HCT116 (cell line): ENCODE results near the gene HSPB1. TPM values are rescaled to one million over a fixed set of nuclear protein-coding genes. Genes with fewer than 3 reads are reported as not detected.
A peak's percentile ranks its signal among the peaks of the same experiment; 100 is the strongest.

ENCODE experiments used
- ATAC-seq: fragments of 200-7000 bp; cut with Tn5 transposase; 2 replicates; pipeline ENCODE4 v1.9.1; 2020; ENCODE audit warnings: mild to moderate bottlenecking, moderate library complexity
- BruUV-seq: library from RNA; stranded (reverse); fragments of 400-500 nt; replicated peaks from 2 replicates; lab custom pipeline; 2021; lab: Mats Ljungman, UMichigan
- CTCF ChIA-PET: fragments of 300-600 bp; sonication (Branson Sonifier 250); formaldehyde crosslinking; loops from one replicate; lab custom pipeline; 2021; ENCODE audit warnings: antibody characterized with exemption; lab: Charles Lee
- POLR2A ChIA-PET: fragments of 300-600, 350-600 bp; sonication (Branson Sonifier 250); formaldehyde crosslinking; loops from one replicate; lab custom pipeline; 2021; ENCODE audit warnings: antibody characterized with exemption; lab: Charles Lee
- RAD21 ChIA-PET, 2 experiments: fragments of 300-600 bp; sonication (Branson Sonifier 250); formaldehyde crosslinking; loops; one replicate each; lab custom pipeline; 2023; ENCODE audit warnings: low total read pairs in 2 of 2; ENCODE audit not compliant: uncharacterized antibody in 2 of 2, unreplicated experiment in 2 of 2, low non-redundant PET in 1 of 2; lab: Charles Lee
- DNase-seq: peaks from one replicate; pipeline ENCODE4 v3.0.0-alpha.2; 2010; ENCODE audit warnings: low read depth, low spot score
- H2AFZ ChIP-seq: fragments of 200-600 bp; shearing (Covaris generic), sonication (generic); 2 replicates; pipeline ENCODE4 v1.6.1; 2017; ENCODE audit warnings: low read depth, mixed run types, mixed read lengths, antibody characterized with exemption, low read length; ENCODE audit not compliant: poor library complexity, severe bottlenecking
- H3K27ac ChIP-seq: 2 replicates; pipeline ENCODE4 v1.5.1; 2012; ENCODE audit warnings: low read depth, low read length
- H3K27me3 ChIP-seq: fragments of 200-600 bp; sonication (generic); 2 replicates; pipeline ENCODE4 v1.6.1; 2016; ENCODE audit warnings: mixed run types, low read length, mixed read lengths; ENCODE audit not compliant: insufficient read depth
- H3K36me3 ChIP-seq, 2 experiments: fragments of 200-500 bp in 1 of 2; fragments of 200-600 bp in 1 of 2; sonication (Bioruptor generic) in 1 of 2; sonication (generic) in 1 of 2; 2 replicates each; pipeline versions ENCODE4 v1.5.1 to v1.6.1; 2014 to 2016; ENCODE audit warnings: low read length in 2 of 2, inconsistent platforms in 1 of 2, mixed read lengths in 1 of 2, mixed run types in 1 of 2; ENCODE audit not compliant: insufficient read depth in 2 of 2, control insufficient read depth in 1 of 2
- H3K4me1 ChIP-seq, 2 experiments: fragments of 200-600 bp in 1 of 2; sonication (generic) in 1 of 2; 2 replicates each; pipeline versions ENCODE4 v1.5.1 to v1.6.1; 2012 to 2017; ENCODE audit warnings: low read length in 2 of 2, inconsistent platforms in 1 of 2, mild to moderate bottlenecking in 1 of 2, mixed read lengths in 1 of 2, mixed run types in 1 of 2, moderate library complexity in 1 of 2; ENCODE audit not compliant: insufficient read depth in 2 of 2, control insufficient read depth in 1 of 2
- H3K4me2 ChIP-seq: fragments of 200-600 bp; sonication (generic); 2 replicates; pipeline ENCODE4 v1.6.1; 2017; ENCODE audit warnings: mixed run types, low read length, mixed read lengths
- H3K4me3 ChIP-seq, 2 experiments: fragments of 200-600 bp in 1 of 2; sonication (generic) in 1 of 2; replicated peaks in 1 of 2; 2 replicates each; pipeline ENCODE4 v1.5.1; 2011 to 2016; ENCODE audit warnings: low read length in 2 of 2, control low read depth in 1 of 2, low read depth in 1 of 2, mild to moderate bottlenecking in 1 of 2, mixed read lengths in 1 of 2, mixed run types in 1 of 2
- H3K79me2 ChIP-seq: fragments of 200-600 bp; sonication (generic); 2 replicates; pipeline ENCODE4 v1.6.1; 2017; ENCODE audit warnings: mild to moderate bottlenecking, mixed run types, low read length, moderate library complexity, mixed read lengths; ENCODE audit not compliant: insufficient read depth
- H3K9ac ChIP-seq: fragments of 200-600 bp; sonication (generic); 2 replicates; pipeline ENCODE4 v1.6.1; 2016; ENCODE audit warnings: low read length, mixed read lengths
- H3K9me2 ChIP-seq: fragments of 200-600 bp; sonication (generic), shearing (Covaris generic); 2 replicates; pipeline ENCODE4 v1.6.1; 2017; ENCODE audit warnings: mixed run types, mild to moderate bottlenecking, moderate library complexity; ENCODE audit not compliant: insufficient read depth
- H3K9me3 ChIP-seq, 2 experiments: fragments of 200-500 bp in 1 of 2; fragments of 200-600 bp in 1 of 2; sonication (Bioruptor generic) in 1 of 2; sonication (generic) in 1 of 2; 2 replicates each; pipeline ENCODE4 v1.6.1; 2014 to 2017; ENCODE audit warnings: low read length in 2 of 2, mixed read lengths in 2 of 2, inconsistent platforms in 1 of 2, low read depth in 1 of 2, mild to moderate bottlenecking in 1 of 2, mixed run types in 1 of 2, moderate library complexity in 1 of 2; ENCODE audit not compliant: control insufficient read depth in 1 of 2, insufficient read depth in 1 of 2
- H4K20me1 ChIP-seq: fragments of 200-600 bp; sonication (generic), shearing (Covaris generic); 2 replicates; pipeline ENCODE4 v1.6.1; 2017; ENCODE audit warnings: mixed run types, mild to moderate bottlenecking, moderate library complexity; ENCODE audit not compliant: insufficient read depth
- CBX3 ChIP-seq: IDR thresholded peaks from 2 replicates; pipeline ENCODE4 v1.6.1; 2012; ENCODE audit warnings: low read depth
- CEBPB ChIP-seq: IDR thresholded peaks from 2 replicates; pipeline ENCODE4 v1.6.1; 2012; ENCODE audit warnings: low read depth
- ELF1 ChIP-seq: IDR thresholded peaks from 2 replicates; pipeline ENCODE4 v1.6.1; 2012; ENCODE audit warnings: low read depth, borderline replicate concordance
- EZH2phosphoT487 ChIP-seq: fragments of 200-600 bp; IDR thresholded peaks from 2 replicates; pipeline ENCODE4 v1.6.1; 2018; ENCODE audit warnings: antibody characterized with exemption, borderline replicate concordance
- JUND ChIP-seq: IDR thresholded peaks from 2 replicates; pipeline ENCODE4 v1.6.1; 2012
- POLR2A ChIP-seq: IDR thresholded peaks from 2 replicates; pipeline ENCODE4 v1.7.0; 2011; ENCODE audit warnings: borderline replicate concordance; ENCODE audit not compliant: insufficient read depth, insufficient read length; ENCODE audit errors: extremely low read depth
- POLR2AphosphoS5 ChIP-seq: IDR thresholded peaks from 2 replicates; pipeline ENCODE4 v1.6.1; 2011; ENCODE audit warnings: mild to moderate bottlenecking, low read depth, low read length, moderate library complexity
- RAD21 ChIP-seq: IDR thresholded peaks from 2 replicates; pipeline ENCODE4 v1.6.1; 2012; ENCODE audit warnings: low read depth, mild to moderate bottlenecking
- SIN3A ChIP-seq: IDR thresholded peaks from 2 replicates; pipeline ENCODE4 v1.6.1; 2012; ENCODE audit warnings: low read depth
- SP1 ChIP-seq: IDR thresholded peaks from 2 replicates; pipeline ENCODE4 v1.6.1; 2012; ENCODE audit warnings: low read depth
- SRF ChIP-seq: IDR thresholded peaks from 2 replicates; pipeline ENCODE4 v1.6.1; 2012; ENCODE audit warnings: low read depth
- ZFX ChIP-seq: fragments of 450-650 bp; IDR thresholded peaks from 2 replicates; pipeline ENCODE4 v1.6.1; 2017
- ZNF274 ChIP-seq: fragments of 200-500 bp; sonication (Bioruptor generic); IDR thresholded peaks from 2 replicates; pipeline ENCODE4 v1.6.1; 2014; ENCODE audit warnings: mild to moderate bottlenecking, low read depth, low read length, inconsistent platforms
- intact Hi-C: fragments of 100-400 bp; cut with micrococcal nuclease; formaldehyde crosslinking; loops from 2 replicates; pipeline ENCODE4 v1.10.0; 2022
- total RNA-seq: library from RNA; stranded (reverse); gene quantifications from one replicate; pipeline ENCODE4 v1.2.1, GENCODE V29; 2021; ENCODE audit not compliant: unreplicated experiment
- TF ChIP-seq, protein P1 (sequence below): IDR thresholded peaks from 2 replicates; pipeline ENCODE4 v1.6.1; 2012
- TF ChIP-seq, protein P2 (sequence below): IDR thresholded peaks from 2 replicates; pipeline ENCODE4 v1.6.1; 2012
- TF ChIP-seq, protein P3 (sequence below): IDR thresholded peaks from 2 replicates; pipeline ENCODE4 v1.6.1; 2011; ENCODE audit warnings: mild to moderate bottlenecking, low read length, moderate library complexity; ENCODE audit not compliant: insufficient replicate concordance; ENCODE audit errors: extremely low read depth

Gene HSPB1
- total RNA-seq, 1 experiment from 2014 or later = 524 TPM

DNA sequence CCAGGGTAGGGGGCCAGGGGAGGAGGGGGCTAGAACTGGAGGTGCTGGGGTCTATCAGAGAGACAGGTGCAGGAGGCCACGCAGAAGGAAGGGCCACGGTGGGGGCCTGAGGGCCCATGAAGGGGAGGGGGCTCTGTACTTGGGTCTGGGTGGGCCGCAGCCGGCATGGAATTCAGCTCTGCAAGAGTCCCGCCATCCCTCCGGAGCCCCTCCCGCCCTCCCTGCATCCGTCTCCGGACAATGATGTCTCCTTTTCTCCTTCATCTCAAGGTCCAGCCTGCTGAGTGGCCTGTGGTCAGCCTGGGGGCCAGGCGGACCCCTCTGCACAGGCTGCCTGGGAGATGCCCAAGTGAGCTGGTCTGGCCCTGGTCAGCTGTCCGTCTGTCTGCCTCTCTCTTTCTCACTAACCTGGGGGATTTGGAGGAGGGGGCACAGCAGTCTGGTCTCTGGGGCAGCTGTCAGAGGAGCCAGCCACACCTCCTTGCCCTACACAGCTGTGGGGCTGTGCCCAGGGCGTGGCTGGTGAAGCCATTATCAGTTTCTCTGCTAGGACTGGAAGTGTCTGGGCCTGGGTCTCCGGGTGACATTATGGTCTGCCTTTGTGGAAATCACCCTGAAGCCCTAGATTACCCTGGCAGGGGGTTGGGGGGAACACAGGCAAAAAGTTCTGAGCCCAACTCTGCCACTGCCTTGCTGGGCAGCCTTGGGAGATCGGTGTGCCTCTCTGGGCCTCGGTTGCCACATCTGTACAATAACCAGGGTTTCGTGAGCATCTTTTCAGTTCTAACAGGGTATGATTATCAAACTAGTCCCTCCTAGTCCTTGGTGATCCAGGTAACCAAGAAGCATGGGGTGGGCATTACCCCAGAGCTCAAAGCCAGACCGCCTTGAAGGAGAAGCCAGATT is 19.0 kb upstream of the HSPB1 start:
- Histone ChIP-seq H3K4me3 (peak overlapping the region; percentile 58 to 72), H3K4me2 (peak overlapping the region; percentile 98), H3K9me3 (no peaks in the 10 kb centered on the region), H3K9ac (peak overlapping the region; percentile 70), H3K27me3 (no peaks in the 10 kb centered on the region), H3K9me2 (no peaks in the 10 kb centered on the region), H3K27ac (no peak overlapping the region; the same call in 1 of the 2 replicates), H3K36me3 (peaks cover 8 to 10% of the 10 kb centered on the region in 2 experiments; a peak in 3 of 4 replicates), H3K4me1 (peaks cover 10 to 27% of the 10 kb centered on the region in 2 experiments), H3K79me2 (peaks cover 5% of the 10 kb centered on the region; the same call in 1 of the 2 replicates), H2AFZ (no peak overlapping the region), H4K20me1 (no peaks in the 10 kb centered on the region)
- TF ChIP-seq JUND (no peak), ZNF274 (no peak), RAD21 (no peak), CEBPB (no peak), ELF1 (no peak), POLR2AphosphoS5 (no peak), ZFX (no peak), CBX3 (no peak), SP1 (no peak), EZH2phosphoT487 (no peak), POLR2A (no peak), SIN3A (no peak), SRF (no peak)
- TF ChIP-seq, protein P1, sequence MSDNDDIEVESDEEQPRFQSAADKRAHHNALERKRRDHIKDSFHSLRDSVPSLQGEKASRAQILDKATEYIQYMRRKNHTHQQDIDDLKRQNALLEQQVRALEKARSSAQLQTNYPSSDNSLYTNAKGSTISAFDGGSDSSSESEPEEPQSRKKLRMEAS = no peak
- TF ChIP-seq, protein P2, sequence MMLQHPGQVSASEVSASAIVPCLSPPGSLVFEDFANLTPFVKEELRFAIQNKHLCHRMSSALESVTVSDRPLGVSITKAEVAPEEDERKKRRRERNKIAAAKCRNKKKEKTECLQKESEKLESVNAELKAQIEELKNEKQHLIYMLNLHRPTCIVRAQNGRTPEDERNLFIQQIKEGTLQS = no peak
- TF ChIP-seq, protein P3, sequence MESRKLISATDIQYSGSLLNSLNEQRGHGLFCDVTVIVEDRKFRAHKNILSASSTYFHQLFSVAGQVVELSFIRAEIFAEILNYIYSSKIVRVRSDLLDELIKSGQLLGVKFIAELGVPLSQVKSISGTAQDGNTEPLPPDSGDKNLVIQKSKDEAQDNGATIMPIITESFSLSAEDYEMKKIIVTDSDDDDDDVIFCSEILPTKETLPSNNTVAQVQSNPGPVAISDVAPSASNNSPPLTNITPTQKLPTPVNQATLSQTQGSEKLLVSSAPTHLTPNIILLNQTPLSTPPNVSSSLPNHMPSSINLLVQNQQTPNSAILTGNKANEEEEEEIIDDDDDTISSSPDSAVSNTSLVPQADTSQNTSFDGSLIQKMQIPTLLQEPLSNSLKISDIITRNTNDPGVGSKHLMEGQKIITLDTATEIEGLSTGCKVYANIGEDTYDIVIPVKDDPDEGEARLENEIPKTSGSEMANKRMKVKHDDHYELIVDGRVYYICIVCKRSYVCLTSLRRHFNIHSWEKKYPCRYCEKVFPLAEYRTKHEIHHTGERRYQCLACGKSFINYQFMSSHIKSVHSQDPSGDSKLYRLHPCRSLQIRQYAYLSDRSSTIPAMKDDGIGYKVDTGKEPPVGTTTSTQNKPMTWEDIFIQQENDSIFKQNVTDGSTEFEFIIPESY = no peak
- intact Hi-C loops = no loop called here
- ChIA-PET CTCF (interaction anchor here (1.7 to 2.5 kb wide), 2 partner anchors 8 to 30 kb away, joined by 9 read pairs; no protein-coding TSS in a partner anchor), RAD21 (no interaction called here), POLR2A (interaction anchor here (1.0 kb wide), 1 partner anchor 117 kb away, joined by 3 read pairs; no protein-coding TSS in a partner anchor)
- no peak for ATAC-seq
- no TSS peak for BruUV-seq
- no peak for DNase-seq
